ENCODE results near the gene RAET1G.
"Not testable (repeated sequence)": the region's sequence is repeated elsewhere in the genome, so short reads cannot be mapped to it uniquely, and the experiment has no call there.

Gene RAET1G

DNA sequence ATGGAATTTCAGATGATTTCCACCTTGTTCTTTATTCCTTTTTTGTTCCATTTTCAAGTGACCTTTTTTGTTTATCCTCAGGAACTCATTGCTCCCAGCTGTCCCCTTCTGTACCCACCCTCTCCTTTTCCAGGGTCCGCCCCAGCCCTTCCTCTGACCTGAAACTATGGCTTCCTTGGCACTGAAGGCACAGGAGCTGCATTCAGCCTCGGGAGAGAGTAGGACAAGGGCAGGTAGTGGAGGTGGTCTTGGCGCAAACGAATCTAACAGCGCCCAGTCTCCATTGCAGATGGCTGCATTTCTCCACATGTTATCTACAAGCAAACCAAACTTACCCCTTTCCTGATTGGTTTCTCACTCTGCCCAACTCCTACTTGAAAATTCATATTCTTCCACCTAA, 10.1 kb upstream of the RAET1G start:
- no peak for DNase-seq

GRCh38 chr6:149931501-149931900, 8.6 kb upstream of the RAET1G start:
- DNase-seq: no peak

DNA sequence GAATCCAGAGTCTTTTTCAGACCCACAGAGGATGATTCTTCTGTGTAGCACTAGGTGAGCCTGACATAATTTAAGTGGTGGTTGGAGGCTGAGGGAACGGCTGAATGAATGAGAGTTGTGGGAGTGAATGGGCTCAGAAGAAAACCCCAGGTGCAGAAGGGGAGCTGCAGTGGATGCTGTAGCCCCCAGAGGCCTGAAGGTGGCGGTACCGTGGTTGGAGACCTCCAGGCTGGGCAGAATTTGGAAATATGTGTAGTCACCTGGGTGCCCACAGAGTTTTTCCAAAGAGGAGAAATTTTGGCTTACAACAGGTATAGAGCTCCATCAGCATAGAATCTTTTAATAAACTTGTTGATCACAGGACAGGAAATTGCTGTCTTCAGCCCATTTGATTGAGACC, 6.5 kb upstream of the RAET1G start:
- DNase-seq: no peak

- DNase-seq: not testable (repeated sequence)
Measured at GRCh38 chr6:149927025-149927424, 4.1 kb upstream of the RAET1G start.

- DNase-seq: peak; percentile 58
Measured at GRCh38 chr6:149925974-149926777, 3.3 kb upstream of the RAET1G start.

DNA sequence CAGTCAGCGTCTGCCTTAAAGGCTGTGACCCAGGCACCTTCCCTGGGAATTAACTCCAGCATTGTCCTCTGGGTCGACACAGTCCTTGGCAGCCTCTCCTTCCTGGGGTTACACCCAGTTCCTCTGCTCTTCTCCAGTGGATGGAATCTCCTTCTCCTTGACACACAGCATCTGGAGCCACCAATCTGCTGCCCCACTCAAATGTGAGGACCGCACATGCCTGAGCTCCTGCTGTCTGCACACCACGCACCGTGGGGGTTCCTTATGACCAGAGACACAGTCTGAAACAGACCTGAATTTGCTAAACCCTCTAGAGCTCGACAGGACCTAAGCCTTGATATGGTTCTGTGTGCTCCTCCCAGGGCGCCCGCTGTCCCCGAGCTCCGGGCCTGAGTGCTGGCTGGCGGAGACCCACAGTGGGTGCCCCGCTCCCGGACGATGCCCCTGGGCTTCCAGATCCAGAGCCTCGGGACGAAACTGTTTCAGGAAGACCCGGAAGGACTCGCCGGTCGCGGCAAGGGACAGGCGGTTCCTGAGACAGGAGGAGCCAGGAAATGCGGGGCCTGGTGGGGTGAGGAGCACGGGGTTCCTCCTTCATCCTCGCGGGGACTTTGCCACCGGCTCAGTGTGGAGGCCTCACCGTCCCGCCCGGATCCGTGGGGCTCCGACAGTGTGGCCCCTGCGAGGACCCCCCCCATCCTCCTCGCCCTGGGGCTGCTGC, 2.5 kb upstream of the RAET1G start:
- DNase-seq: no peak

- no peak for DNase-seq
Measured at GRCh38 chr6:149924933-149925252, 2.0 kb upstream of the RAET1G start.

DNA sequence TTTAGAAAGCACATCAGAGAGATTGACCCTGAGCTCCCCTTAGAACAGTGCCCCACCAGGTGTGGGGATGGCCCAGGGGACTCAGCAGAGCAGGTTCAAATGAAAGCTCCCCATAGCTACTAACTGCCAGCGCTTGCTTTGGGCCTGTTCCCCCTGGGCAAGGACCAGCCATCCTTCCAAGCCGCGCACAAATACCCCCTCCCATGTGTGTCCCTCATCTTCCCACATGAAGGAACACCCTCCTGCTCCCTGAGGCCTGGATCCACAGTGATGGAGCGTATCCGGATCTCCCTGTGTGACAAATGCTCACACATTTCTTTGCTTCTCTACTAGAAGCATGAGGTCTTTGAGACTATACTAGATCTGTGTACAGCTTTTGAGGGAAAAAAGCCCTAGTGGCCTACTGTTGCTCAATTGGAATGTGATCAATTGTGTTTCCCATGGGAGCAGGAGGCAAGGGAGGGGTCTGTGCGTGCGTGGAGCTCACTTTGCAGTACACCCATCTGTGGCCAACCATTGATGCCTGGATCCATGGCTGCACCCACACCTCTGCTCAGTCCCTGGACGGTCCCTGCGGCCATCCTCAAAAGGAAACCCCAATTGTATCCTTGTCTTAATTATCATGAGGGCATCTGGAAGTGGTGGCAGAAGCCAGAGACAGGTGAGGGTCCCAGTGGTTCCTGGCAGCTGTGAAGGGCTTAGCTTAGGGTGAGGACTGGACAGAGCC, 1.4 kb upstream of the RAET1G start:
- no peak for DNase-seq

GRCh38 chr6:149923327-149923986, 536 bp upstream of the RAET1G start:
- no peak for DNase-seq

DNA sequence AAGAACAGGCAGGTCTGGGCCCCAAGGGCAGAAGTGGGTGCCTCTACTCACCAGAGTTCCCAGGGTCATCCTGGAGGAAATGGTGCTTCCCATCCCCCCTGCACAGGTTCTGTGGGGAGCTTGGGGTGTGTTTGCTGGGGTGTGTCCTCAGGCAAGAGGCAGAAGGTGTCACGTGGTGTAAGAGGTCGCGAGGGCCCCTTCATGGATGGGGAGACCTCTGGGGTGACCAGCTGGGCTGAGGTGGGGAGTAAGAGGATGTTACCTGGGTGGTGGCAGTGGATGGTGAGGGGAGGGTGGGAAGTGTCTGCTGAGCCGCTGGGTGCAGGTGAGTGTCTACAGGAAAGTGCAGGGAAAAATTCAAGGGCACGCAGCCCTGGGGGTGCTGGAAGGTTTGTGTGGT, 830 bp downstream of the RAET1G start:
- not testable (repeated sequence) for DNase-seq

GRCh38 chr6:149921361-149921760, 1.6 kb downstream of the RAET1G start:
- no peak for DNase-seq

DNA sequence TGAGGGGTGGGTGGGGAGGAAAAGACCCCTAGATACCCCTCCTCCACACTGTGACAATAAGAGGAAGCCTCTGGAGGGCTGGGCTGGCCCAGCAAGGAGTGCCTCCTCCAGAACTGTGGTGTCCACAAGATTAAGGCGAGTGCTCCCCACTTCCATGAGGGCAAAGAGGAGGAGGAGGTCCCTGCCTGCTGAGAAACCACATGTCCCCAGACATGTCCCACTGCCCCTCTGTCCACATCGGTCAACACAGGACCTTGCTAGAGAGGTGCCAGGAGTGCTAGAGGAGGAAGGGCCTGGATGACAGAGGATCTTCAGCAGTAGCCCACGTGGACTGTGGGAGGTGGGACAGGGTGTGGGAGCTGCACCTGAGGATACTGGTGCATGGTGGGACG, 3.1 kb downstream of the RAET1G start:
- no peak for DNase-seq

DNA sequence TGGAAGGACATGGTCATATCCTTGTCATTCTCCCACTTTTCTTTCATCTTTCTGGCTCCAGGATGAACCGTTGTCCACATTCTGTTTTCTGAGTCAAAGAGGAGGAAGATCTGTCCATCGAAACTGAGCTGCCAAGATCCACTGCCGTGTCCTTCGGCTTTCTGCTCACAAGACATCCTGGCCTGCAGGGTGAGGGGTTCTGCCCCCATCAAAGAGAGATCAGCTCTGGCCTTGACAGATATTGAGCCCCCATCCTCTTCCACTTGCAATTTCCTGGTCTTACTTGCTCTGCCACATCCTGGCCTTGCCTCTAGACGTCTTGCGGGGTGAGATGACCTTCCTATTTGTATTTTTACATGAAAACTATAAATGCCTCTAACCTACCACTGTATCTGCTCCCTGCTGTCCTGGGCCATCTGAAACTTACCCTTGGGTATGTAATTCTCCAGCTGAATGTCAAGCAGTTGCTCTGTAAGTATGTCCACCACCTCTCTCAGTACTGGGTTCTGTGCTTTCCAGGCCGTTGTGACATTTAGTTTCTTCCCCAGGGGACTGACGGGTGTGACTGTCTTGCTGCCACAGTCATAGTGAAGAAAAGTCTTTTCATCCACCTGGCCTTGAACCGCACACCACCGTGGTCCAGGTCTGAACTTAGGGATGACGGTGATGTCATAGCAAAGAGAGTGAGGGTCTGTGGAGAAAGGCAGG, 3.6 kb downstream of the RAET1G start:
- DNase-seq: not testable (repeated sequence)

- DNase-seq: no peak
Measured at GRCh38 chr6:149918151-149918905, 4.6 kb downstream of the RAET1G start.

DNA sequence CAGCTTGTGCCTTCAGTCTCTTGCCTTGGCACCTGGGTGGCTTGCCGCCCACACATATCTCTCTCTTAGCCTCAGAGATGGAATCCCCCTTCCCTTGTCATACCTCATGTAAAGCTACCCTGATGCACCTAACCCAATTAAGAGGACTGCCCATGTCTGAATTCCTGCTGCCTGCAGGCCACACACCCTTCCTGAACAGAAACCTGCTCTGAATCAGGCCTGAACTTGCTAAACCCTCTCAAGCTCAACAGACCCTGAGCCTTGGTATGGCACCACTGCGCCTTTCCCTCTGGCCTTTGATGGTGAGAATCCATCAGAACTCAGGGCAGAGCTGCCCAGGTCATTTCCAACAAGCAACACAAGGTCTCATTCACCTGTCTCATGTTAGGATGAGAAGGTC, 5.2 kb downstream of the RAET1G start:
- no peak for DNase-seq

GRCh38 chr6:149915970-149916865, 6.7 kb downstream of the RAET1G start:
- no peak for DNase-seq

GRCh38 chr6:149913540-149914240, 9.2 kb downstream of the RAET1G start:
- DNase-seq: no peak

- DNase-seq: no peak
Measured at GRCh38 chr6:149913085-149913484, 9.8 kb downstream of the RAET1G start.

DNA sequence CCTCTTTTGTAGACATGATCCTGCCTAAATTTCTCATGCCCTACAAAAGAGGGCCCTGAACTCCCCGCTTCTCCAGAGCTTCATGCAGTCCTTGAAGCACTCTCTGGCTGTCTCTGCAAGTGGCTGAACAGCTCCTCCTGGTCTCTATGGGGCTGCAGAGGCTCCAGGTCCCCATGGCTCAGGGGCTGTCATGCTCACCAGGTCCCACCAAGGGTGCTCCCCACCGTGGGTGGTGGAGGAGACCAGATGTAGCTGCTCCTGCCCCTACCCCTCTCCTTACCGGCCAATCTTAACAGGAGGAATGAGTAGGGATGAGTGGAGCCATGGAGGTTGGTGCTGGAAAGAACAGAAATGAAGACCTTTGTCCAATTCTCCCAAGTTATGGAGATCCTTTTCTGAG, 10.2 kb downstream of the RAET1G start:
- not testable (repeated sequence) for DNase-seq

- DNase-seq: no peak
Measured at GRCh38 chr6:149910721-149911151, 12.2 kb downstream of the RAET1G start.
